Large intestine (tissue), 3 donors: ENCODE data around the gene GAB1. TPM values are rescaled to one million over a fixed set of nuclear protein-coding genes. Genes with fewer than 3 reads are reported as not detected.

ENCODE experiments used
- DNase-seq, 2 donors: peaks; one replicate each; pipeline versions ENCODE4 v3.0.0 to v3.0.0-alpha.2; 2013
- H3K27ac ChIP-seq: one replicate; pipeline ENCODE4 v1.5.1; 2013; ENCODE audit warnings: low read length
- H3K27me3 ChIP-seq: 2 replicates; pipeline ENCODE4 v1.6.1; 2013; ENCODE audit warnings: low read length; ENCODE audit not compliant: control insufficient read depth, insufficient read depth
- H3K36me3 ChIP-seq: 2 replicates; pipeline ENCODE4 v1.6.1; 2013; ENCODE audit warnings: low read length; ENCODE audit not compliant: control insufficient read depth, insufficient read depth
- H3K4me1 ChIP-seq: one replicate; pipeline ENCODE4 v1.6.1; 2013; ENCODE audit warnings: low read length; ENCODE audit not compliant: control insufficient read depth, insufficient read depth
- H3K4me3 ChIP-seq: one replicate; pipeline ENCODE4 v1.5.1; 2013; ENCODE audit warnings: low read length
- H3K9me3 ChIP-seq: one replicate; pipeline ENCODE4 v1.6.1; 2013; ENCODE audit warnings: mild to moderate bottlenecking, low read depth, low read length, moderate library complexity; ENCODE audit not compliant: control insufficient read depth
- WGBS: methylation state at CpG from one replicate; pipeline ENCODE4 v1.1.5; 2013; ENCODE audit warnings: low lambda C conversion rate; ENCODE audit not compliant: insufficient coverage; 5-methylcytosine and 5-hydroxymethylcytosine counted together
- polyA plus RNA-seq: library from polyadenylated mRNA; unstranded; fragments of 120-200 nt; gene quantifications from one replicate; pipeline ENCODE4 v1.2.1, GENCODE V29; 2013

GAB1 gene
- polyA plus RNA-seq, 1 donor, result 69.2 TPM

GRCh38 chr4:143300860-143301259, 35.8 kb upstream of the GAB1 start:
- Histone ChIP-seq H3K27me3 (no peaks in the 10 kb centered on the region), H3K27ac (no peak overlapping the region), H3K4me1 (no peaks in the 10 kb centered on the region), H3K36me3 (no peaks in the 10 kb centered on the region), H3K9me3 (no peaks in the 10 kb centered on the region), H3K4me3 (no peak overlapping the region)
- no CpG with 5 or more reads among the region's 2 CpGs for WGBS
- no peak for DNase-seq

GRCh38 chr4:143302536-143302935, 34.1 kb upstream of the GAB1 start:
- Histone ChIP-seq H3K36me3 (no peaks in the 10 kb centered on the region), H3K4me1 (no peaks in the 10 kb centered on the region), H3K27ac (no peak overlapping the region), H3K4me3 (no peak overlapping the region), H3K9me3 (no peaks in the 10 kb centered on the region), H3K27me3 (no peaks in the 10 kb centered on the region)
- WGBS, result no CpG with 5 or more reads among the region's 1 CpG
- no peak for DNase-seq

- H3K27ac ChIP-seq, result no peak overlapping the region
- no peaks in the 10 kb centered on the region for H3K9me3 ChIP-seq
- no peak overlapping the region for H3K4me3 ChIP-seq
- no peak for DNase-seq
- 93% methylated on average over 2 of the region's 3 CpGs for WGBS
- no peaks in the 10 kb centered on the region for H3K36me3 ChIP-seq
- no peaks in the 10 kb centered on the region for H3K4me1 ChIP-seq
- no peaks in the 10 kb centered on the region for H3K27me3 ChIP-seq
These were observed 29.9 kb upstream of the GAB1 start for GRCh38 chr4:143306788-143307187.

GRCh38 chr4:143307531-143307930, 29.1 kb upstream of the GAB1 start:
- no CpG with 5 or more reads among the region's 1 CpG for WGBS
- Histone ChIP-seq H3K36me3 (no peaks in the 10 kb centered on the region), H3K4me3 (no peak overlapping the region), H3K4me1 (no peaks in the 10 kb centered on the region), H3K27ac (no peak overlapping the region), H3K27me3 (no peaks in the 10 kb centered on the region), H3K9me3 (no peaks in the 10 kb centered on the region)
- peak; percentile 11 to 57 for DNase-seq

- Histone ChIP-seq H3K9me3 (no peaks in the 10 kb centered on the region), H3K4me1 (no peaks in the 10 kb centered on the region)
- no peak for DNase-seq
These were observed 28.3 kb upstream of the GAB1 start for GRCh38 chr4:143308377-143308776.

GRCh38 chr4:143311924-143312323, 24.8 kb upstream of the GAB1 start:
- WGBS, result no CpG with 5 or more reads among the region's 3 CpGs

More at GRCh38 chr4:143308377-143308776, 28.3 kb upstream of the GAB1 start:
- Histone ChIP-seq H3K27me3 (no peaks in the 10 kb centered on the region), H3K36me3 (no peaks in the 10 kb centered on the region), H3K4me3 (no peak overlapping the region), H3K27ac (no peak overlapping the region)

GRCh38 chr4:143313521-143313920, 23.2 kb upstream of the GAB1 start:
- Histone ChIP-seq H3K27me3 (no peaks in the 10 kb centered on the region), H3K36me3 (no peaks in the 10 kb centered on the region), H3K4me3 (no peak overlapping the region), H3K9me3 (no peaks in the 10 kb centered on the region), H3K27ac (no peak overlapping the region), H3K4me1 (no peaks in the 10 kb centered on the region)
- DNase-seq, result no peak
- WGBS, result 80% methylated on average over 1 of the region's 1 CpG

More at GRCh38 chr4:143311924-143312323, 24.8 kb upstream of the GAB1 start:
- no peak overlapping the region for H3K4me3 ChIP-seq
- H3K36me3 ChIP-seq, result no peaks in the 10 kb centered on the region
- no peaks in the 10 kb centered on the region for H3K9me3 ChIP-seq
- no peak overlapping the region for H3K27ac ChIP-seq
- no peaks in the 10 kb centered on the region for H3K4me1 ChIP-seq
- H3K27me3 ChIP-seq, result no peaks in the 10 kb centered on the region
- DNase-seq, result no peak

- DNase-seq, result no peak
- Histone ChIP-seq H3K4me3 (no peak overlapping the region), H3K27me3 (no peaks in the 10 kb centered on the region)
These were observed 22.7 kb upstream of the GAB1 start for GRCh38 chr4:143313996-143314395.

GRCh38 chr4:143320113-143320512, 16.6 kb upstream of the GAB1 start:
- H3K27ac ChIP-seq, result no peak overlapping the region
- no CpG with 5 or more reads among the region's 1 CpG for WGBS
- DNase-seq, result no peak
- no peaks in the 10 kb centered on the region for H3K4me1 ChIP-seq
- H3K27me3 ChIP-seq, result no peaks in the 10 kb centered on the region
- no peaks in the 10 kb centered on the region for H3K36me3 ChIP-seq
- H3K4me3 ChIP-seq, result no peak overlapping the region
- H3K9me3 ChIP-seq, result no peaks in the 10 kb centered on the region

More at GRCh38 chr4:143313996-143314395, 22.7 kb upstream of the GAB1 start:
- Histone ChIP-seq H3K27ac (no peak overlapping the region), H3K36me3 (no peaks in the 10 kb centered on the region), H3K4me1 (no peaks in the 10 kb centered on the region), H3K9me3 (no peaks in the 10 kb centered on the region)

- Histone ChIP-seq H3K36me3 (no peaks in the 10 kb centered on the region), H3K9me3 (no peaks in the 10 kb centered on the region), H3K4me1 (no peaks in the 10 kb centered on the region), H3K4me3 (no peak overlapping the region), H3K27ac (no peak overlapping the region), H3K27me3 (no peaks in the 10 kb centered on the region)
- no peak for DNase-seq
- 60% methylated on average over 1 of the region's 4 CpGs for WGBS
These were observed 9.9 kb upstream of the GAB1 start for GRCh38 chr4:143326735-143327134.

GRCh38 chr4:143329985-143330384, 6.7 kb upstream of the GAB1 start:
- Histone ChIP-seq H3K27ac (no peak overlapping the region), H3K36me3 (no peaks in the 10 kb centered on the region), H3K9me3 (no peaks in the 10 kb centered on the region), H3K27me3 (no peaks in the 10 kb centered on the region), H3K4me3 (no peak overlapping the region), H3K4me1 (no peaks in the 10 kb centered on the region)
- DNase-seq, result no peak
- WGBS, result 100% methylated on average over 1 of the region's 6 CpGs
